ENCODE measurements around the gene ULK4.
"Not testable (repeated sequence)": the region's sequence is repeated elsewhere in the genome, so short reads cannot be mapped to it uniquely, and the experiment has no call there.

The ULK4 gene

DNA sequence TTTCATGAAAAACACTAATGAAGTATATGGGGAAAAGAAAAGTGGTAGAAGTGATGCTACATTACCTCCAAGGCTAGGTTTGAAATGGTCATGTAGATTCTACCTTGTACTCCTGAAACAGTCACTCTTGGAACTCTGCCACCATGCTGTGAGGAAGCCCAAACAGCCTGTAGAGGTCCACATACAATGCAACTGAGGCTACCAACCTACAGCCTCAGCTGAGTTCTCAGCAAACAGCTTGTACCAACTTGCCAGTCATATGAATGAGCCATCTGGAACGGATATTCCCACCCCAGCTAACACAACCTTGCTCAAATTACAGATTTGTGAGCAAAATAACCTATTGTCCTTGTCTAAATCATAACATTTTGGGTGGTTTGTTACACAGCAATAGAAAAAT is 193.5 kb downstream of the ULK4 start:
- no peak for DNase-seq (ENCODE audit: low spot score)

DNA sequence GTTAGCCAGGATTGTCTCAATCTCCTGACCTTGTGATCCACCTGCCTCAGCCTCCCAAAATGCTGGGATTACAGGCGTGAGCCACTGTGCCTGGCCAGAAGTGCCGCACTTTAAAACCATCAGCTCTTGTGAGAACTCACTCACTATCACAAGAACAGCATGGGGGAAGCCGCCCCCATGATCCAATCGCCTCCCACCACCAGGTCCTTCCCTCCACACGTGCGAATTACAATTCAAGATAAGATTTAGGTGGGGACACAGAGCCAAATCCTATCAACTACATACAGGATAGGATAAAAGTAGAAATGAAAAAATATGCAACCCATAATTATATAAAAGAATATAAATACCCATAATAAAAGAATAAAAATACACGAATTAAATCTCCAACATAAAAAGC is 199.0 kb downstream of the ULK4 start:
- DNase-seq (ENCODE audit: low spot score), result not testable (repeated sequence)

DNA sequence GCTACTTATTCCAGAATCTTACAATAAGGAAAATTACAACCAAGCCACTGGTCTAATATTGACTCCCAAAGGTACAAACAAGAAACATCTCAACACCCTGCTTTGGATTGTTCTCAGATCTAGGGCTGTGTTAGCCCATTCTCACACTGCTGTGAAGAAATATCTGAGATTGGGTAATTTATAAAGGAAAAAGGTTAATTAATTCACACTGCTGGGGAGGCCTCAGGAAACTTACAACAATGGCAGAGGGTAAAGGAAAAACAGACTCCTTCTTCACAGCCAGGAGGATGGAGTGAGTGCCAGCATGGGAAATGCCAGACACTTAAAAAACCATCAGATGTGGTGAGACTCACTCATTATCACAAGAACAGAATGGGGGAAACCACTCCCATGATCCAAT is 208.3 kb downstream of the ULK4 start:
- DNase-seq (ENCODE audit: low spot score), result no peak

DNA sequence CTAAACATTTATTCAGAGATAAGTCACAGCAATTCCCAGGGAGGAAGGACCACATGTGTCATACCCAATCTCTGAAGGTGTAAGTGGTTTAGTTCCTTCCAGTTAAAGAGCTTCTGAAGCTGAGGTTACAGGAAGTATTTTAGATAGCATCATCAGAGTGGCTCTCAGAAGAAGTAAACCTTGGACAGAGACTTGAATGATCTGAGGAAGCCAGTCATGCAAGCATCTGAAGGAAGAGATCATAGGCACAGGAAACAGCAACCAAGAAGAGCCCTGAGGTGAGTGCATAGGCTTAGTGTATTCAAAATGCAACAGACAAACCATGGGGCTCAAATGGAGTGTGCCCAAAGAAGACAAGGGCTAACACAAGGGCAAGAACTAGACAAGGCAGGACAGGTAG is 210.3 kb downstream of the ULK4 start:
- no peak for DNase-seq (ENCODE audit: low spot score)

DNA sequence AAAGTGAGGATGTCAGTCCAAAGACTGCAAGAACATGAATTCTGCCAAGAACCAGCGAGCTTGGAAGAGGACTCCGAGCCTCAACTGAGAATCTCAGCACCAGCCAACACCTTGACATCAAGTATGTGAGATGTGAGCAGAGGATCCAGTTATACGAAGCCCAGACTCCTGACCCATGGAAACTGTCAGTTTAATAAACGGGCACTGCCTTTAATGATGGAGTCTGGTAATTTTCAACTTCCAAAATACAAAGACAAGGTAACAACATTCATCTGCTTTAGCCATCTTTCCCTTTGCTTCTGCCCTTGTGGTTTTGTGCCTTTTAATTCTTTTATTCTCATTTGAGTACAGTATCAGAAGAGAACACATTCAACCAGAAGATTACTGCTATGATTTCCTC is 211.9 kb downstream of the ULK4 start:
- DNase-seq (ENCODE audit: low spot score), result no peak

DNA sequence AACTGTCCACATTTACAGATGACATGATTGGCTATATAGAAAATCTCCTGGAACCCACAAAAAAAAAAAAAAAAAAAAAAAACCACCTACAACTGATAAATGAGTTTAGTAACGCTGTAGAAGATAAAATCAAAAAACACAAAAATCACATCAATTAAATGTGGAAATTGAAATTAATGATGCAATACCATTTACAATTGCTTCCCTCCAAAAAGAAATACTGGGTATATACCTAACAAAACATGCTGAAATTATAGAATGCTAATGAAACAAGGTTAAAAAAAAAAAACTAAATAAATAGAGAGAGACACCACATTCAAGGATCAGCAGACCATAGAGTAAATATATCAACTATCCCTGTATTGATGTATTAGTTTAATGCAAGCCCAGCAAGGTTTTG is 215.7 kb downstream of the ULK4 start:
- no peak for DNase-seq (ENCODE audit: low spot score)

DNA sequence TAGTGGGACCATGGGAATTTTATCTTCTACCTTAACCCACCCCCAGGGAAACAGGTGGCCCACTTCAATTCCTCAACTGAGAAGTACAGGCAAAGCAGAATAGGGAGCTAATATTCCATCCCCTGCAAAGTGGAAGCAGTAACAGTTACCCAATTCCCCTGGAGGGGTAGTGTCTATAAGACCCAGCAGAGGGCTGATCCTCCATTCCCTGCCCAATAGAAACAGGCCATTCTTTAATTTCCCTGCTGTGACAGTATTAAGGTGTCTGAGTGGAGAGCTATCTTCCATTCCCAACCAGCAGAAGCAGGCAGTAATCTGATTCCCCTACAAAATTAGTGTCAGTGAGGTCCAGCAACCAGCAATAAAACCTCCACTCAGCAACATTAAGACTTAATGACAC is 219.8 kb downstream of the ULK4 start:
- DNase-seq (ENCODE audit: low spot score), result no peak

DNA sequence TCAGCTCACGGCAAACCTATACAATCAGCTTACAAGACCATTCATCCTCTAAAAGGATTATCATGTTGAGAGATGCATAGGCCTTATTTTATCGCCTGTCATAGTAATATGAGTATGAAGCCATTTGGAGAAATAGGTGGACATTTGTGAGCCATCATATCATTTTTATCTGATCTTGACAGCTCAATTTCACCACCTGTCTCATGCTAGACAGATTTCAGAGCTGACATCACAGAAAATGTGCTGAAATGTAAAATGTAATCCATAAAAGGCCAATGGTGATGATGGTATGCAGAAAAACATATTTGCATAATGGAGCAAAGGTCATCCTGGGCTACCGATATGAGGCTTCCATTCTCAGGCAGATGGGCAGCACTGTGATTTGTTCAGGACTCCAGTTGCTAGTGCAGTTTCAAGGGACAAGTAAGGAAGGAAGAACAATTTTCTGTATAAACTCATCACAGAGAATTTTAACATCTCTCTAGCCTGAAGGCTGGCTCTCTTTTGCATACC is 221.5 kb downstream of the ULK4 start:
- no peak for DNase-seq (ENCODE audit: low spot score)

DNA sequence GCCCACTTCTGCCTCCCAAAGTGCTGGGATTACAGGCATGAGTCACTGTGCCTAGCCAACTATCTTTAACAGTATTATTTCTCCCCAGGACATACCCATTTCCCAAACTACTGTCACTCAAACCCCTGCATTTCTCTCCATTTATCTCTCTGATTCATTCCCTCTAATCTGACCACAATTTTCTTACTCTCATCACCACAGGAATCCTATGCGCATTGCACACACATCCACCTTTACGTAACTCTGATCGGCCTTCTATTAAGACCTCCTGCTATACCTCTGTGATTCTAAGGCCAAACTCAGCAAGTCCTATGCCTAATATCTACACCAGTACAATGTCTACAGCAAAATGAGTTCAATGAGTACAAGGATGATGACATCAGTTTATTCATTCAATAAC is 235.0 kb downstream of the ULK4 start:
- no peak for DNase-seq (ENCODE audit: low spot score)

DNA sequence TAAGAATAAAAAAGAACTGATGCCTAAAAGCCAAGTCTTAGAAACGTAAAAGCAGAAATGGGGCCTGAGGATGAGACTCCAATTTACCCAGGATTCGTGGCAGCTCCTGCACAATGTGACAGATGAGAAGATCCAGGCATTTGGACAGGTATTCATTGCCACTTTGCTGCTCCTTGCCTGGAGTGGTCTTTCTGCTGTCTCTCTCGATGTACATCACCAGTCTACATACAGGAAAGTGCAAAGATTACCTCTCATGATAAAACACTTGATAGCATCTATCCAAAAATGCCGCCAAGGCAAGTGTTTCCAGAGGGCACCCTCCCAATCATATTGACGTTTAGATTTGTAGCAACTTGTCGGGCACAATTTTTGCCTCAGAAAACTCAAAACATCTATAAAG is 244.3 kb downstream of the ULK4 start:
- DNase-seq (ENCODE audit: low spot score), result no peak

DNA sequence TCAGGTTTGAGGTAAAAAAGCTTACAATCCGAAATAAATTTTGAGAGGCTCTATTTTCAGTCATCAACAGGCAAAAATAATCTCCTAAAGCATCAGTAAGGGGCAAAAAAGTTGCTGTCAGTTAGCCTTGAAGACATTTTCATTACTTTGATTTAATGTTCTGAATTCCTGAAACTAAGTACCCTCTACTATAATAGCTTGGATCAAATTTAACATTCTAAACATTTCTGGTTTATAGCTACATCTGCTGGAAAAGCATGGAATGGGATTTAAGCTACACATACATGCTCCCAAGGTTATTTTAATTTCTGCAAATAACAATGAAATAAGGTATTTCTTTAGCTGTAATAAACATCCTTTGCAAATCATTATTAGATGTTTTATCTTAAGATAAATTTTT is 245.4 kb downstream of the ULK4 start:
- no peak for DNase-seq (ENCODE audit: low spot score)

DNA sequence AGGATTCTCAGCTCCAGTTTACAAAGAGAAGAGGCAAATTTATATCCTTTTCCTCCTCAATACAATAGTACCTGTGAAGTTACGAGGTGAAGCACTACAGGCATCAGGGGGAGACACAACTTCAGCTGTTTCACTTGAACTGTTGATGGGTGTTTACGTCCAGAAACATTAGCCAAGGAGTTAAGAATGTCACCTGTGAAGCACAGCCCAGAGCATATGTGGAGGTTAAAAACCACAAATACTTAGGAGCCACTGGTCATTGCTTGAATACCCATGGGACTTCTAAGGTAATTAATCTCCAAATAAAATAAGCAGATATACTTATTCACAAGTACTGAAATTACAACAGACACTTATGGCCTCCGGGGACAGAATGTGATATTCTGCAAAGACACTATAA is 246.5 kb downstream of the ULK4 start:
- DNase-seq (ENCODE audit: low spot score), result no peak

DNA sequence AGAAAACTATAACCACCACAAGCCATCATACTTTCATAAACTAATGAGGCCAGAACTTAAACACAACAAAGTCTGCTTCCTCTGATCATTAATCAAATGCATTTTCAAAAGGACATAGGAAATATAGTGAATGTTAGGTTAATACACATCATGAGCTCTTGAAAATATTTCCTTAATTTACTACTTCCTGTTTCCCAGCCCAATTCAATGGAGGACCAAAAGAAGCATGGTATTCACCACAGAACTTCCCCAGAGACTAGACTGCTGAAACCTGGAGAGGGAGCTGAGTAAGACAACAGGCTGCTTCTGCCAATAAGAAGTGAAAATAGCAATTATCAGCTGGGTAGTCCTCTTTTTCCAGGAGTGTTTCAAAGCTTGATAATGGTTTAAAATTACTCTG is 250.3 kb downstream of the ULK4 start:
- DNase-seq (ENCODE audit: low spot score), result no peak

DNA sequence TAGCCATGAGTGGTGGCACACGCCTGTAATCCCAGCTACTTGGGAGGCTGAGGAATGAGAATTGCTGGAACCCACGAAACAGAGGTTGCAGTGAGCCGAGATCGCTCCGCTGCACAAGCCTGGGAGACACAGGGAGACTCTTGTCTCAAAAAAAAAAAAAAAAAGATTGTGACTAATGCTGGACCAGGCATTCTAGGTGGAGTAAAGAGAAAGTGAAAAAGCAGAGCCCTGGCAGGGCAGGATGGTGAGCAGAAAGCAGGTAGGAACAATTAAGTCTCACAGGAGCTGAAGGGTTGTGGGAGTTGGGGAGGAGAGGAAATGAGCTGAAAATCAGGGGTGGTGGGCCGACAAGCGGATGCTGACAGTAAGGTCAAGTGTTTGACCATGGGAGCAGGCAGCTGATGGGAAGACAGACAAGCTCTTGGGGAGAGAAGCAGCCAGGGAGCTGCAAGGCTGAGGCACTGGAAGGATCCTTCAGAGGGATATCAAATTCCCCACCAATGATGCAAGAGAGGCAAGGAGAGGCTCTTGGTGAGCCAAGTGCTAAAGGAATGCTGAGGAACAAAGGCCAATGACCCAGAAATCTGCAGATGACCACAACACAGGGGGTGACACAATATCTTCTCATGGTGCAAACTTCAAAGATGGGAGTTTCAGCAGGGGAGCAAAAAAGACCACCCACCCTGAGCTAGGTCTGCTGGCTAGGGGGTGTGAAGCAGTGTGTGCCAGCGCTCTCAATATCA is 251.1 kb downstream of the ULK4 start:
- no peak for DNase-seq (ENCODE audit: low spot score)

DNA sequence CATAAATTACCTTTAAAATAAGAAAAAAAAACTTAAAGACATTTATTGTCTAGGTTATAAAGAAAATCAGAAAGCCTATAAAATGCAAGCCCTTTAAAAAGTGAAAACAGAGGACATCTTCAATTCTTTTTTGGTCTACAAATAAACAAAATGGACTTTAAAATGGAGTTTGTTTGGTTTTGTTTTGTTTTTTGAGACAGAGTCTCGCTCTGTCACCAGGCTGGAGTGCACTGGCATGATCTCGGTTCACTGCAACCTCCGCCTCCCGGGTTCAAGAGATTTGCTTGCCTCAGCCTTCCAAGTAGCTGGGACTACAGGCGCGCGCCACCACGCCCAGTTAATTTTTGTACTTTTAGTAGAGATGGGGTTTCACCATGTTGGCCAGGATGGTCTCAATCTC is 252.7 kb downstream of the ULK4 start:
- not testable (repeated sequence) for DNase-seq (ENCODE audit: low spot score)

DNA sequence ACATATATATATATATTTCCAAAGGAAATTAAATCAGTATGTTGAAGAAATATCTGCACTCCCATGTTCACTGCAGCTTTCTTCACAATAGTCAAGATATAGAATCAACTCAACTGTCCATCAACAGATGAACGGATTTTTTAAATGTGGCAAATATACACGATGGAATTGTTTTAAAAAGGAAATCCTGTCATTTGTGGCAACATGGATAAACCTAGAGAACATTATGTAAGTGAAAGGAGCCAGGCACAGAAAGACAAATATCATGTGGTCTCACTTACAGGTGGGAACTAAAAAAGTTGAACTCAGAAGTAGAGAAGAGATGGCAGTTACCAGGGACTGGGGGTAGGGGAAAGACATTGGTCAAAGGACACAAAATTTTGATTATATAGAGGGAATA is 253.7 kb downstream of the ULK4 start:
- no peak for DNase-seq (ENCODE audit: low spot score)

DNA sequence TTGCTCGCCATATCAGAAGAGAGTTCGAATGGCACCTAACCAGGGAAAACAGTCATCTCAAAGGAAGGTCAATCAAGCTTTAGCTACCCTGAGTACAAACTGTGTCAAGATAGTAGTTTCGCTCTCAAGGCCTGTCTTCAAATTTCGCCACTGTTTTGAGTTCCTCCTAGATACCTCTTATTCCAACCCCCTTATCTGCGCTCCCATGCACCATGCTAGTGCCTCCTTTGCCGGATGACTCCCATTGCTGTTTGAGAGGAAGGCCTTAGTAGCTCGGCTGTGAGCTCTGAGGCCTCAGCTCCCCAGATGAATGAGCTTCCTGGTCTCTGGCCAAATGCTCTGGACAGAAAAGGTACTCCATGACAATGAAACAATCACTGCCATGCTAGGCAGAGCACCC is 256.0 kb downstream of the ULK4 start:
- DNase-seq (ENCODE audit: low spot score), result no peak

DNA sequence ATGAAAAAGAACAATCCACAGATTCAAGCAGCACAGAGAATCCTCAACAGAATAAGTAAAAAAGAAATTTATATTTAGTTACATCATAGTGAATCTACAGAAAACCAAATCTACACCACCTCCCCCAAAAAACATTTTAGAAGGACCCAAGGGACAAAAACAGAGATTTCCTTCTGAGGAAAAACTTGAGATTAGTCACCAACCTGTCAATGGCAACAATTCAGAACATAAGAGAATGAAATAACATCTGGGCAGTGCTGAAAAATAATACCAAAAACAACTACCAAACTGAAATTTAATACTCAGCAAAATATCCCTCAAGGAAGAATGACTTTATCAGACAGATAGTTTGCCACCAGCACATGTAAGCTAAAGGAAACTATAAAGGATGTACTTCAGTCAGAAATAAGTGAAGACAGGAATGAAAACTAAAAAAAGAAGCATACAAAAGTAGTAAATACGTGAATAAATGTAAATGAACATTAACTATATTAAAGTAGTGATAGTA is 260.7 kb downstream of the ULK4 start:
- no peak for DNase-seq (ENCODE audit: low spot score)

DNA sequence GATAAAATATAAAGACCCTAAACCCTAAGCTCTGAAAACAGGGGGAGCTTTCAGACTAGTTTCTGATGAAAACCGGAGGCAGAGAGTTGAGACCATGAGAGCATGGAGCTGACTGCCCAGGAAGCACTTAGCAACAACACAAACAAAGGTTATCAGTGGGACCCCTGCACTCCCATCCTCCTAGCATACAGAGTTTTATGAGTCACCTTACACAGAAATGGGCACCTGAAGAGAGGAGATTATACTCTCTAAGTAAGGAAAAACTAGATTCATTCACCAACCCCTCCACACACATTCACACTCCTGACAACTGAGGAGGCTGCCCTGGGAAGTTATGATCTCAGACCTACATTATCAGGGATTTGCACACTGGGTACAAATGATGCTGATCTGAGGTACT is 261.7 kb downstream of the ULK4 start:
- DNase-seq (ENCODE audit: low spot score), result no peak

DNA sequence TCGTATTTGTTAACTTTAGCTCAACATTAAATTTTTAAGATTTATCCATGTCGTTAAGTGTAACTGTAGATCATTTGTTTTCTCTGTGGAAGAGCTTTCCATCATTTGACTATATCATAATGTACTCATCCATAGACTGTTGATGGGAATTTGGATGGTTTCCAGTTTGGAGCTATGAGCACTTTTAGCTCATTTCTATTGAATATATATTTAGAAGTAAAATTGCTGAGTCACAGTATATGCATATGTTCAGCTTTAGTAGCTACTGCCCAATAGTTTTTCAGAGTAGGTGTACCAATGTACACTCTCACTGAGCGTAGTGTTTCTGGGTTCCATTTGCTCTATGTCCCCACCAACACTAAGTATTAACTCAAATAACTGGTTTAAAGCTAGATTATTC is 263.0 kb downstream of the ULK4 start:
- DNase-seq (ENCODE audit: low spot score), result no peak

DNA sequence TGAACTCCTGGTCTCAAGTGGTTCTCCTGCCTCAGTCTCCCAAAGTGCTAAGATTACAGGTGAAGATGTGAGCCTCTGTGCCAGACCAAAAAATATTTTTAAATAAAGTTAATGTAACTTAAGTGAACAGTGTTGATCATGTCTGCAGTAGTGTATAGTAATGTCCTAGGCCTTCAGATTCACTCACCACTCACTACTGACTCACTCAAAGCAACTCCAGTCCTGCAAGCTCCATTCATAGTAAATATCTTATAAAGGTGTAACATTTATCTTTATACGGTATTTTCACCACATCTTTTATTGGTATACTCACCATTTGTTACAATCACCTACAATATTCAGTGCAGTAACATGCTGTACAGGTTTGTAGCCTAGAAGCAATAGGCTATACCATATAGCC is 264.2 kb downstream of the ULK4 start:
- no peak for DNase-seq (ENCODE audit: low spot score)

DNA sequence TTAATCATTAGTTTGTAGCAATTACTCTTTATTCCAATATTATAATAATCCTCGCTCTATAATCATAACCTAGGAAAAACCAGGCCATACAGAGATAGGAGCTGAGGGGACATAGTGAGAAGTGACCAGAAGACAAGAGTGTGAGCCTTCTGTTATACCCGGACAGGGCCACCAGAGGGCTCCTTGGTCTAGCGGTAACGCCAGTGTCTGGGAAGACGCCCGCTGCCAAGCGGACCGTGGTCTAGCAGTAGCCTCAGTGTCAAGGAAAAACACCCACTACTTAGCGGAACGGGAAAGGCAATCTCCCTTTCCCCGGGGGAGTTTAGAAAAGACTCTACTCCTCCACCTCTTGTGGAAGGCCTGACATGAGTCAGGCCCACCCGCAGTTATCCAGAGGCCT is 266.1 kb downstream of the ULK4 start:
- not testable (repeated sequence) for DNase-seq (ENCODE audit: low spot score)

DNA sequence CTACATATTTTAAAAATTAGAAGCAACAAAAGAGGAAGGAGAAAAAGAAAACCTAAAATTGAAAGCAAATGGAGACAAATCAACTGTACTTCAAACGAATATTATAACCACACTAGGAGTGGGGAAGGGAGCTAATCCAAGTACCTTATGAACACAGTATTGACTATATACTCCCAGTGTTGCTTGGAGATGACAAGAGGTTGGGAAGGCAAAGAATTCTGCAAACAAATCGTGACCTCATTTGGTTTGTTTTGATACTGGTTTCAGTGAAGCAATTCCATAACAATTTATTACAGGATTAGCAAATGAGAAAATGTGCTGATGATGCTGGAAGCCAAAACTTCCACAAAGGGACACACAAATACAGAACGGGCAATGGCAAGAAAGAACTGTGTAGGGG is 268.1 kb downstream of the ULK4 start:
- no peak for DNase-seq (ENCODE audit: low spot score)
